ENCODE results near the gene NEDD4.
"Not testable (repeated sequence)": the region's sequence is repeated elsewhere in the genome, so short reads cannot be mapped to it uniquely, and the experiment has no call there.

Gene NEDD4

DNA sequence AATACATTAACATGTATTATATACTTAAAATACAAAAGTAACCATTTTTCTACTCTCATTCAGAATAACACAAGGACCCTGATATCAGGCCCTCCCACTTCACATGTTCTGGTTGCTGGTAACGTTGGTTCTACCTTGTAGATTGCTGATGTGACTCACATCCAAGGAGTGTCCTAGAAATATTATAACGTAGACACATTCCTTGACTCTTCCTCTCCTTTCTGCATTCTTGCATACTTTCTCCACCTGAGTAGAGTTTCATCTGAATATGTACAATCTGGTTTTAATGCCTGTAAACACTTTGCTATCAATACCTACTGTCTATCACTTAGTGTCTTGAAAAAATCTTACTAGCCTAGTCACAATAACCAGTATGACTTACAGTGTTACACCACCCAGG lies 35.0 kb upstream of the NEDD4 start:
- TF ChIP-seq, protein P1, sequence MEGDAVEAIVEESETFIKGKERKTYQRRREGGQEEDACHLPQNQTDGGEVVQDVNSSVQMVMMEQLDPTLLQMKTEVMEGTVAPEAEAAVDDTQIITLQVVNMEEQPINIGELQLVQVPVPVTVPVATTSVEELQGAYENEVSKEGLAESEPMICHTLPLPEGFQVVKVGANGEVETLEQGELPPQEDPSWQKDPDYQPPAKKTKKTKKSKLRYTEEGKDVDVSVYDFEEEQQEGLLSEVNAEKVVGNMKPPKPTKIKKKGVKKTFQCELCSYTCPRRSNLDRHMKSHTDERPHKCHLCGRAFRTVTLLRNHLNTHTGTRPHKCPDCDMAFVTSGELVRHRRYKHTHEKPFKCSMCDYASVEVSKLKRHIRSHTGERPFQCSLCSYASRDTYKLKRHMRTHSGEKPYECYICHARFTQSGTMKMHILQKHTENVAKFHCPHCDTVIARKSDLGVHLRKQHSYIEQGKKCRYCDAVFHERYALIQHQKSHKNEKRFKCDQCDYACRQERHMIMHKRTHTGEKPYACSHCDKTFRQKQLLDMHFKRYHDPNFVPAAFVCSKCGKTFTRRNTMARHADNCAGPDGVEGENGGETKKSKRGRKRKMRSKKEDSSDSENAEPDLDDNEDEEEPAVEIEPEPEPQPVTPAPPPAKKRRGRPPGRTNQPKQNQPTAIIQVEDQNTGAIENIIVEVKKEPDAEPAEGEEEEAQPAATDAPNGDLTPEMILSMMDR (conservative IDR thresholded peaks at IDR 0.05; ENCODE audit: low read depth), result no peak
- ChIA-PET POLR2A (ENCODE audit: low non-redundant PET) (no interaction called here), CTCF (interaction anchor here (0.6 kb wide), 1 partner anchor 17 kb away, joined by 4 read pairs; no protein-coding TSS in a partner anchor)
- H3K27ac ChIP-seq, result no peak overlapping the region
- no peak for DNase-seq (ENCODE audit: low spot score)

DNA sequence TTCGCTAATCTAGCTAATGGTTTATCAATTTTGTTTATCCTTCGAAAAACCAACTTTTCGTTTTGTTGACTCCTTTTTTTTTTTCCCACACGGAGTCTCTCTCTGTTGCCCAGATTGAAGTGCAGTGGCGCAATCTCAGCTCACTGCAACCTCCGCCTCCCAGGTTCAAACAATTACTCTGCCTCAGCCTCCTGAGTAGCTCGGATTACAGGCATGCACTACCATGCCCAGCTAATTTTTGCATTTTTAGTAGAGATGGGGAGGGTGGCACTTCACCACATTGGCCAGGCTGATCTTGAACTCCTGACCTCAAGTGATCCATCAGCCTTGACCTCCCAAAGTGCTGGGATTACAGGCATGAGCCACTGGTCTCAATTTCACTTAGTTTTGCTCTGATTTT lies 29.7 kb upstream of the NEDD4 start:
- DNase-seq (ENCODE audit: low spot score); POLR2A ChIA-PET (ENCODE audit: low non-redundant PET); H3K27ac ChIP-seq: not testable (repeated sequence)
- CTCF ChIA-PET, result interaction anchor here (0.8 to 1.0 kb wide), 2 partner anchors 10 to 29 kb away, joined by 3 read pairs; no protein-coding TSS in a partner anchor

DNA sequence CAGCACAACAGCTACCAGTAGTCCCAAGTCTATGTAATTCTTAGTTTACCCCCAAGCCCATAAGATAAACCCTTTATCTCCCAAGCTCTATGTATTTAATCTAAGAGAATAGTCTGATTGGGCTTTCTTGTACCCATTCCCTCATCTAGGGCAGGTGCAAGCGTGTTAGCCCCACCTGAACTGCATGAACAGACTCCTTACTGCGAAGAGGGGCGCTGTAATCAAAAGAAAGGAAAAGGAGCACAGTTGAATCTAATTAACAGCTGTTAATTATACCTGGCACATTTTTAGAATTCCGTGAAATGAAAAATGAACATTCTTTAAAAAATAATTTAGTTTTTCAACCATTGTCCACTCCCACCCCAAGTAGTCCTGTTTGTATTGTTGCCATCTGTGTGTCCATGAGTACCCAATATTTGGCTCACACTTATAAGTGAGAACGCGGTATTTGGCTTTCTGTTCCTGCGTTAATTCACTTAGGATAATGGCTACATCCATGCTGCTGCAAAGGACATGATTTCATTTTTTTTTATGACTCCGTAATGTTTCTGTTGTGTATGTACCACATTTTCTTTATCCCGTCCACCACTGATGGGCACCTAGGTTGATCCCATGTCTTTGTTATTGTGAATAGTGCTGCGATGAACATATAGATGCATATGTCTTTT lies 26.5 kb upstream of the NEDD4 start:
- no peak for DNase-seq (ENCODE audit: low spot score)
- CTCF ChIA-PET, result interaction anchor here (0.5 to 1.0 kb wide), 3 partner anchors 73 to 79 kb away, joined by 4 to 7 read pairs (median 4); no protein-coding TSS in a partner anchor
- POLR2A ChIA-PET (ENCODE audit: low non-redundant PET), result interaction anchor here (0.7 kb wide), 1 partner anchor 226 kb away, joined by 5 read pairs; no protein-coding TSS in a partner anchor
- TF ChIP-seq, protein P1 (conservative IDR thresholded peaks at IDR 0.05; ENCODE audit: low read depth), result no peak
- H3K27ac ChIP-seq, result no peak overlapping the region

DNA sequence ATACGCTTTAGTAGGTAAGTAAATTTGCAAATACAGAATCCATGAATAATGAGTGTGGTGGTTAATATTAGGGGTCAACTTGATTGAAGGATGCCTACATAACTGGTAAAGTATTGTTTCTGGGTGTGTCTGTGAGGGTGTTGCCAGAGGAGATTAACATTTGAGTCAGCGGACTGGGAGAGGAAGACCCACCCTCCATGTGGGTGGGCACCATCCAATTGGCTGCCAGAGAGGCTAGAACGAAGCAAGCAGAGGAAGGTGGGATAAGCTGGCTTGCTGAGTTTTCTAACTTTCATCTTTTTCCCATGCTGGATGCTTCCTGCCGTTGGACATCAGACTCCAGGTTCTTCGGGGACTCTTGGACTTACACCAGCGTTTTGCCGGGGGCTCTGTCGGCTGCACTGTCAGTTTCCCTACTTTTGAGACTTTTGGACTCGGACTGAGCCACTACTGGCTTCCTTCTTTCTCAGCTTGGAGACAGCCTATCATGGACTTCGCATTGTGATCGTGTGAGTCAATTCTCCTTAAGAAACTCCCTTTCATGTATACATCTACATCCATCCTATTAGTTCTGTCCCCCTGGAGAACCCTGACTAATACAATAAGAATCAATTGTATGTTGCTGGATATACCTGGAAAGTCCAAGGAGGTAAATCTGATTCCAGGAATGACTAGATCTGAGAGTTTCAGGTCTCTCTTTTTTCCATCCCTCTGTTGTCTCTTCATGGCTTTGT lies 25.8 kb upstream of the NEDD4 start:
- H3K27ac ChIP-seq, result no peak overlapping the region
- ChIA-PET CTCF (interaction anchor here (0.5 to 1.0 kb wide), 3 partner anchors 74 to 79 kb away, joined by 4 to 7 read pairs (median 4); no protein-coding TSS in a partner anchor), POLR2A (ENCODE audit: low non-redundant PET) (no interaction called here)
- DNase-seq (ENCODE audit: low spot score), result no peak
- TF ChIP-seq, protein P1 (conservative IDR thresholded peaks at IDR 0.05; ENCODE audit: low read depth), result no peak

DNA sequence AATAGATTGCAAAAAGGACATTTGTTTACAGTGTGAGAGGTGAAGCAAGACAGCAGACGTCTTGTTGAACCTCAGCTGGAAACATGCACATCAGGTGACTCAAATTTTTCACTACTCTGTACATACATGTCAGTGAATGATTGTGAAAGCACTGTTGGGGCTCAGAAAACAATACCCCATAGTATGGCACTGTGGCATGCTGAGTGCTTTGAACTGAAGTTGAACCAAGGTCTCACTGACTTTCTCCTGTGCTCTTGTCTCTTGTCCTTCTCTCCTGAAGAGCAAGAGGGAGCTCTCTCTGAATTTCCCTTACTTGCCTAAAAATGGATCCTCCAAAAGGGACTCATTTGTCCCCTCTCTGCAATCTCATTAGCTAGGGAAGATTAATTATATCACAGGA lies 24.5 kb upstream of the NEDD4 start:
- CTCF ChIA-PET, result interaction anchor here (0.6 to 0.9 kb wide), 5 partner anchors 12 to 675 kb away, joined by 3 to 5 read pairs (median 4); no protein-coding TSS in a partner anchor
- DNase-seq (ENCODE audit: low spot score), result no peak
- POLR2A ChIA-PET (ENCODE audit: low non-redundant PET), result no interaction called here
- TF ChIP-seq, protein P1 (conservative IDR thresholded peaks at IDR 0.05; ENCODE audit: low read depth), result no peak
- H3K27ac ChIP-seq, result no peak overlapping the region

DNA sequence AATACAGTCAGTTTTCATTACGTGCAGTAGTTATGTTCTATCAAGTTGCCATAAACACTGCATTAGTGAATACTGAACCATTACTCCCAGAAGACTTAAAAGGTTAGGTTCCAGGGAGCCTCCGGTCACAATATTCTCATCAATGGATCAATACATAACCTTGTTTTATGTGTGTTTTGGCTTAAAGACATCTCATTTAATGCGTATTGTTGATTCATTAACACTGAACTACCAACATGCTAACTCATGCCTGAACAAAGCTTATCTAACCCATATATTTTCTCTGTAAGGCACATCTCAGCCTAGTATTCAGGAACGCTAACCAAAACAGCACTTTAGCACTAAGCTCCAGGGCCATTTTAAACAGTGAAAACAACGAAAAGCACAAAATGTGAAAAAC lies 24.1 kb upstream of the NEDD4 start:
- no peak overlapping the region for H3K27ac ChIP-seq
- DNase-seq (ENCODE audit: low spot score), result no peak
- CTCF ChIA-PET, result interaction anchor here (0.6 to 1.1 kb wide), 5 partner anchors 13 to 194 kb away, joined by 3 to 5 read pairs (median 3); partner anchors contain the start of gene NEDD4
- TF ChIP-seq, protein P1 (conservative IDR thresholded peaks at IDR 0.05; ENCODE audit: low read depth), result no peak
- POLR2A ChIA-PET (ENCODE audit: low non-redundant PET), result no interaction called here
